A172 (cell line): ENCODE measurements around the gene MYOG. TPM values are rescaled to one million over a fixed set of nuclear protein-coding genes. Genes with fewer than 3 reads are reported as not detected.

Experiments used
- total RNA-seq: library from RNA; depleted of rRNA; stranded (reverse); fragments of >200 nt; shearing (Covaris generic); gene quantifications from 2 replicates; pipeline ENCODE4 v1.2.3, GENCODE V29; 2014; rRNA removed

Gene MYOG
- total RNA-seq, 1 experiment from 2014 or later, result not detected

Other genes starting within 250 kb of the MYOG start
- 12.2 and 16.8 TPM in 2 replicates for gene RABIF, start 196.9 kb downstream of the MYOG start, total RNA-seq
- 38.8 and 43.0 TPM in 2 replicates for gene KLHL12, start 158.8 kb downstream of the MYOG start, total RNA-seq
- 121 and 125 TPM in 2 replicates for gene ADIPOR1, start 127.7 kb downstream of the MYOG start, total RNA-seq
- 71.5 and 72.0 TPM in 2 replicates for gene CYB5R1, start 118.8 kb downstream of the MYOG start, total RNA-seq
- 108 and 128 TPM in 2 replicates for gene TMEM183A, start 78.6 kb downstream of the MYOG start, total RNA-seq
- 2.3 and 6.6 TPM in 2 replicates for gene PPFIA4, start 59.5 kb downstream of the MYOG start, total RNA-seq
- gene ADORA1, start 41.7 kb upstream of the MYOG start, total RNA-seq, result 21.1 and 30.6 TPM in 2 replicates
- 0.36 and 0.38 TPM in 2 replicates for gene MYBPH, start 89.8 kb upstream of the MYOG start, total RNA-seq
- gene CHI3L1, start 100.7 kb upstream of the MYOG start, total RNA-seq, result 0.24 and 3.3 TPM in 2 replicates
- gene CHIT1, start 143.7 kb upstream of the MYOG start, total RNA-seq, result 0.14 TPM in 1 of 2 replicates, not detected in the other
- 11.3 and 13.2 TPM in 2 replicates for gene BTG2, start 219.5 kb upstream of the MYOG start, total RNA-seq